SU-DHL-6 (cell line): ENCODE data around the gene MYO1H.

ENCODE experiments used
- H2AFZ ChIP-seq: fragments of 200-600 bp; sonication (generic); 2 replicates; pipeline ENCODE4 v1.6.1; 2014; ENCODE audit warnings: low read depth, mild to moderate bottlenecking, moderate library complexity, mixed read lengths, antibody characterized with exemption, low read length; ENCODE audit not compliant: severe bottlenecking
- H3F3A ChIP-seq: fragments of 200-600 bp; shearing (Covaris generic); 2 replicates; pipeline ENCODE4 v1.6.0; 2016; ENCODE audit warnings: antibody characterized with exemption, mild to moderate bottlenecking; ENCODE audit not compliant: insufficient read depth
- H3K27ac ChIP-seq: fragments of 200-600 bp; sonication (generic); 2 replicates; pipeline ENCODE4 v1.5.1; 2016; ENCODE audit warnings: low read depth, mild to moderate bottlenecking, low read length, moderate library complexity, mixed read lengths
- H3K27me3 ChIP-seq: fragments of 200-600 bp; sonication (generic), shearing (Covaris generic); 2 replicates; pipeline ENCODE4 v1.6.0; 2014; ENCODE audit warnings: mild to moderate bottlenecking, low read length
- H3K36me3 ChIP-seq: fragments of 200-600 bp; sonication (generic); 2 replicates; pipeline ENCODE4 v1.6.1; 2014; ENCODE audit warnings: mild to moderate bottlenecking, low read length, mixed read lengths
- H3K4me2 ChIP-seq: fragments of 300-600, 200-600 bp; shearing (Covaris generic), sonication (generic); 2 replicates; pipeline ENCODE4 v1.6.0; 2014; ENCODE audit warnings: low read length, low read depth, mild to moderate bottlenecking; ENCODE audit not compliant: poor library complexity, severe bottlenecking
- H3K4me3 ChIP-seq: fragments of 200-600 bp; sonication (generic); 2 replicates; pipeline ENCODE4 v1.5.1; 2014; ENCODE audit warnings: antibody characterized with exemption, low read length, mild to moderate bottlenecking, mixed read lengths; ENCODE audit not compliant: insufficient read depth, poor library complexity, severe bottlenecking
- H3K79me2 ChIP-seq: fragments of 200-600 bp; sonication (generic); 2 replicates; pipeline ENCODE4 v1.6.1; 2014; ENCODE audit warnings: mild to moderate bottlenecking, low read length, moderate library complexity; ENCODE audit not compliant: insufficient read depth
- H3K9ac ChIP-seq: fragments of 200-600 bp; sonication (generic); 2 replicates; pipeline ENCODE4 v1.7.0; 2014; ENCODE audit warnings: mild to moderate bottlenecking, low read length
- H3K9me2 ChIP-seq: fragments of 200-600 bp; sonication (generic); replicated peaks from 2 replicates; pipeline ENCODE4 v1.6.1; 2014; ENCODE audit warnings: low read length; ENCODE audit not compliant: insufficient read depth
- H3K9me3 ChIP-seq: fragments of 200-600 bp; sonication (generic); 2 replicates; pipeline ENCODE4 v1.6.1; 2014; ENCODE audit warnings: low read length, mixed read lengths; ENCODE audit not compliant: insufficient read depth
- H4K20me1 ChIP-seq: fragments of 200-600 bp; sonication (generic); 2 replicates; pipeline ENCODE4 v1.6.1; 2014; ENCODE audit warnings: low read depth, mild to moderate bottlenecking, antibody characterized with exemption, low read length, moderate library complexity, mixed read lengths
- EZH2phosphoT487 ChIP-seq: fragments of 200-600 bp; sonication (generic), shearing (Covaris generic); conservative IDR thresholded peaks from 2 replicates; pipeline ENCODE4 v1.6.1; 2018; ENCODE audit warnings: mild to moderate bottlenecking, antibody characterized with exemption, low read length, moderate library complexity, mixed read lengths
- TF ChIP-seq, protein P1 (sequence below): fragments of 200-600 bp; sonication (generic); IDR thresholded peaks from one replicate; pipeline ENCODE4 v1.5.1; 2017; ENCODE audit warnings: antibody characterized with exemption, mild to moderate bottlenecking, low read length, moderate library complexity; ENCODE audit not compliant: insufficient read depth, poor library complexity, severe bottlenecking

The MYO1H gene

GRCh38 chr12:109493090-109493489 is 145.4 kb downstream of the MYO1H start:
- no peak overlapping the region for H3K4me2 ChIP-seq
- no peaks in the 10 kb centered on the region for H3K79me2 ChIP-seq
- H3F3A ChIP-seq: no peaks in the 10 kb centered on the region
- H3K9ac ChIP-seq: no peak overlapping the region
- H4K20me1 ChIP-seq: no peaks in the 10 kb centered on the region
- no peak overlapping the region for H3K27ac ChIP-seq
- no peaks in the 10 kb centered on the region for H3K27me3 ChIP-seq
- H3K9me2 ChIP-seq: no peaks in the 10 kb centered on the region
- TF ChIP-seq EZH2phosphoT487: no peak
- TF ChIP-seq, protein P1, sequence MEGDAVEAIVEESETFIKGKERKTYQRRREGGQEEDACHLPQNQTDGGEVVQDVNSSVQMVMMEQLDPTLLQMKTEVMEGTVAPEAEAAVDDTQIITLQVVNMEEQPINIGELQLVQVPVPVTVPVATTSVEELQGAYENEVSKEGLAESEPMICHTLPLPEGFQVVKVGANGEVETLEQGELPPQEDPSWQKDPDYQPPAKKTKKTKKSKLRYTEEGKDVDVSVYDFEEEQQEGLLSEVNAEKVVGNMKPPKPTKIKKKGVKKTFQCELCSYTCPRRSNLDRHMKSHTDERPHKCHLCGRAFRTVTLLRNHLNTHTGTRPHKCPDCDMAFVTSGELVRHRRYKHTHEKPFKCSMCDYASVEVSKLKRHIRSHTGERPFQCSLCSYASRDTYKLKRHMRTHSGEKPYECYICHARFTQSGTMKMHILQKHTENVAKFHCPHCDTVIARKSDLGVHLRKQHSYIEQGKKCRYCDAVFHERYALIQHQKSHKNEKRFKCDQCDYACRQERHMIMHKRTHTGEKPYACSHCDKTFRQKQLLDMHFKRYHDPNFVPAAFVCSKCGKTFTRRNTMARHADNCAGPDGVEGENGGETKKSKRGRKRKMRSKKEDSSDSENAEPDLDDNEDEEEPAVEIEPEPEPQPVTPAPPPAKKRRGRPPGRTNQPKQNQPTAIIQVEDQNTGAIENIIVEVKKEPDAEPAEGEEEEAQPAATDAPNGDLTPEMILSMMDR: no peak
- no peaks in the 10 kb centered on the region for H3K36me3 ChIP-seq
- no peak overlapping the region for H2AFZ ChIP-seq
- H3K9me3 ChIP-seq: no peaks in the 10 kb centered on the region
- no peak overlapping the region for H3K4me3 ChIP-seq

GRCh38 chr12:109493938-109494337 is 146.2 kb downstream of the MYO1H start:
- Histone ChIP-seq H4K20me1 (no peaks in the 10 kb centered on the region), H3K9me2 (no peaks in the 10 kb centered on the region), H2AFZ (no peak overlapping the region), H3K4me3 (no peak overlapping the region), H3K9me3 (no peaks in the 10 kb centered on the region), H3F3A (no peaks in the 10 kb centered on the region), H3K36me3 (no peaks in the 10 kb centered on the region), H3K27me3 (no peaks in the 10 kb centered on the region), H3K9ac (no peak overlapping the region), H3K79me2 (no peaks in the 10 kb centered on the region), H3K27ac (no peak overlapping the region), H3K4me2 (no peak overlapping the region)
- TF ChIP-seq, protein P1: no peak
- TF ChIP-seq EZH2phosphoT487: no peak

- Histone ChIP-seq H2AFZ (no peak overlapping the region), H3K9ac (no peak overlapping the region), H3K9me2 (no peaks in the 10 kb centered on the region), H3K36me3 (no peaks in the 10 kb centered on the region), H3K9me3 (no peaks in the 10 kb centered on the region), H3F3A (no peaks in the 10 kb centered on the region), H3K4me3 (no peak overlapping the region), H3K27me3 (no peaks in the 10 kb centered on the region), H3K79me2 (no peaks in the 10 kb centered on the region), H3K4me2 (no peak overlapping the region), H4K20me1 (no peaks in the 10 kb centered on the region), H3K27ac (no peak overlapping the region)
- TF ChIP-seq, protein P1: no peak
- no peak for TF ChIP-seq EZH2phosphoT487
Observed at GRCh38 chr12:109494348-109494881, 146.7 kb downstream of the MYO1H start.
